A673 (cell line): Measurements from ENCODE around the gene GCSH.

Source experiments
- EZH2 ChIP-seq: fragments of 200-600 bp; sonication (generic); IDR thresholded peaks from 2 replicates; pipeline ENCODE4 v1.6.1; 2017; ENCODE audit warnings: borderline replicate concordance, low read depth, mild to moderate bottlenecking, mixed read lengths, antibody characterized with exemption, low read length; ENCODE audit not compliant: poor library complexity, severe bottlenecking
- TF ChIP-seq, protein P1 (sequence below): fragments of 300-800, 200-600 bp; sonication (generic); conservative IDR thresholded peaks from 2 replicates; pipeline ENCODE4 v1.5.1; 2017; ENCODE audit warnings: low read depth, mild to moderate bottlenecking, antibody characterized with exemption, low read length, moderate library complexity, mixed read lengths

DNA sequence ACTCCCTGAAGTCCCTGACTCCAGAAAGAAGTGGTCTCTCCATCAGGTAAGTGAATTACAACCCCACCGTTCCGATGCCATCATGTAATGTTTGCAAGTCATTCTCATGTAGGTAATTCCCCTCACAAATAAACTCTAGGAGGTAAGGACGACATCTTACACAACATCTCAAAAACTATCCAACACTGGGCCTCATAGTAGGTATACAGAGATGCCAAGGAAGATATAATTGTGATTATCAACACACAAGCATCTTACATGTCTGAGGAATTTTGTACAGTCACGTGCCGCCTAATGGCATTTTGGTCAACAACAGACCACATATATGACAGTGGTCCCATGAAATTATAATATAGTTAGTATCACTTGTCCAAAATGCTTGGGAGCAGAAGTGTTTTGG, 7.4 kb downstream of the GCSH start:
- TF ChIP-seq, protein P1, sequence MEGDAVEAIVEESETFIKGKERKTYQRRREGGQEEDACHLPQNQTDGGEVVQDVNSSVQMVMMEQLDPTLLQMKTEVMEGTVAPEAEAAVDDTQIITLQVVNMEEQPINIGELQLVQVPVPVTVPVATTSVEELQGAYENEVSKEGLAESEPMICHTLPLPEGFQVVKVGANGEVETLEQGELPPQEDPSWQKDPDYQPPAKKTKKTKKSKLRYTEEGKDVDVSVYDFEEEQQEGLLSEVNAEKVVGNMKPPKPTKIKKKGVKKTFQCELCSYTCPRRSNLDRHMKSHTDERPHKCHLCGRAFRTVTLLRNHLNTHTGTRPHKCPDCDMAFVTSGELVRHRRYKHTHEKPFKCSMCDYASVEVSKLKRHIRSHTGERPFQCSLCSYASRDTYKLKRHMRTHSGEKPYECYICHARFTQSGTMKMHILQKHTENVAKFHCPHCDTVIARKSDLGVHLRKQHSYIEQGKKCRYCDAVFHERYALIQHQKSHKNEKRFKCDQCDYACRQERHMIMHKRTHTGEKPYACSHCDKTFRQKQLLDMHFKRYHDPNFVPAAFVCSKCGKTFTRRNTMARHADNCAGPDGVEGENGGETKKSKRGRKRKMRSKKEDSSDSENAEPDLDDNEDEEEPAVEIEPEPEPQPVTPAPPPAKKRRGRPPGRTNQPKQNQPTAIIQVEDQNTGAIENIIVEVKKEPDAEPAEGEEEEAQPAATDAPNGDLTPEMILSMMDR, result no peak
- no peak for TF ChIP-seq EZH2
